GM21786 (cell line): ENCODE data around the gene ZCCHC24.
A peak's percentile ranks its signal among the peaks of the same experiment; 100 is the strongest.
"Not testable (repeated sequence)": the region's sequence is repeated elsewhere in the genome, so short reads cannot be mapped to it uniquely, and the experiment has no call there.

Experiments used
- ATAC-seq: cut with Tn5 transposase; IDR thresholded peaks from one replicate; pipeline ENCODE4 v1.9.1; 2021; ENCODE audit not compliant: unreplicated experiment

The ZCCHC24 gene

GRCh38 chr10:79447911-79448731 is 2.7 kb upstream of the ZCCHC24 start:
- no peak for ATAC-seq

- not testable (repeated sequence) for ATAC-seq
Observed at GRCh38 chr10:79447249-79447648, 1.8 kb upstream of the ZCCHC24 start.

- no peak for ATAC-seq
Observed at GRCh38 chr10:79446758-79447084, 1.3 kb upstream of the ZCCHC24 start.

- ATAC-seq, result no peak
Observed at GRCh38 chr10:79445977-79446757, 743 bp upstream of the ZCCHC24 start.

GRCh38 chr10:79444199-79445119 is 965 bp downstream of the ZCCHC24 start:
- peak; percentile 22 for ATAC-seq

GRCh38 chr10:79443338-79444198 is 1.9 kb downstream of the ZCCHC24 start:
- no peak for ATAC-seq

- no peak for ATAC-seq
Observed at GRCh38 chr10:79442171-79443040, 3.0 kb downstream of the ZCCHC24 start.

GRCh38 chr10:79441433-79441832 is 4.0 kb downstream of the ZCCHC24 start:
- ATAC-seq, result no peak

GRCh38 chr10:79440281-79440680 is 5.1 kb downstream of the ZCCHC24 start:
- no peak for ATAC-seq

GRCh38 chr10:79438699-79439085 is 6.7 kb downstream of the ZCCHC24 start:
- no peak for ATAC-seq

GRCh38 chr10:79438021-79438698 is 7.3 kb downstream of the ZCCHC24 start:
- ATAC-seq, result no peak

GRCh38 chr10:79437111-79437814 is 8.2 kb downstream of the ZCCHC24 start:
- no peak for ATAC-seq

GRCh38 chr10:79436850-79437103 is 8.6 kb downstream of the ZCCHC24 start:
- no peak for ATAC-seq

- no peak for ATAC-seq
Observed at GRCh38 chr10:79436066-79436849, 9.2 kb downstream of the ZCCHC24 start.

GRCh38 chr10:79435271-79436065 is 10.0 kb downstream of the ZCCHC24 start:
- ATAC-seq, result no peak

- ATAC-seq, result no peak
Observed at GRCh38 chr10:79434821-79435251, 10.6 kb downstream of the ZCCHC24 start.

- ATAC-seq, result no peak
Observed at GRCh38 chr10:79434223-79434687, 11.2 kb downstream of the ZCCHC24 start.
